Measurements from ENCODE around the gene CAPZA1. TPM values are rescaled to one million over a fixed set of nuclear protein-coding genes. Genes with fewer than 3 reads are reported as not detected.

CAPZA1 gene
- polyA plus RNA-seq, 1 donor from 2014 or later, result 82.2 TPM

DNA sequence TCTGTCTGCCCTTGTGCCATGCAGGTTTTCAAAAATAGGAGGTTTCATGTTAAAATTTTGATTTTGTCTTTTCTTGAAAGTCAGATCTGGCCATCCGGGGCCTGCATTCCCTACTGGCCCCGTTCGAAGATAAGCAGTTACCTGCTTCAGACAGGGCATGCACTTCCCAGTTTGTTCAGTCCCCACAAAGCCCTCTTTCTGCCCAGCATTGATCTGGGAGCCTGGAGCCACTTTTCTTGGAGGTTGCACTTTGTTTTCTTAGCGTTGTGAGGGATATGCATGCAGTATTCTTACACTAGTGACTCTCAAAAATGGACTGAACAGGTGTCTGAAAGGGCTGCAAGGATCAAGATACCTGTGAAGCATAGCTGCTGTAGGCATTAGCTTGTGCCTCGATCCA lies 66.3 kb downstream of the CAPZA1 start:
- no peaks in the 10 kb centered on the region for H3K27me3 ChIP-seq (ENCODE audit: insufficient read depth, low read depth, low read length)
- no peaks in the 10 kb centered on the region for H3K79me2 ChIP-seq (replicated peaks; ENCODE audit: insufficient read depth, low read length)
- H2AFZ ChIP-seq (ENCODE audit: low read depth, low read length), result no peak overlapping the region
- no peak overlapping the region for H3K4me2 ChIP-seq (ENCODE audit: low read length)
- H3K9ac ChIP-seq (ENCODE audit: low read length), result no peak overlapping the region
- TF ChIP-seq EZH2 (IDR thresholded peaks at IDR 0.05; ENCODE audit: borderline replicate concordance, insufficient read depth, low read length, poor library complexity, severe bottlenecking), result no peak
- no peak for TF ChIP-seq SMC3 (conservative IDR thresholded peaks at IDR 0.05; ENCODE audit: poor library complexity)
- no peak for TF ChIP-seq TAF1 (IDR thresholded peaks at IDR 0.05; ENCODE audit: low read depth)
- TF ChIP-seq, protein P1, sequence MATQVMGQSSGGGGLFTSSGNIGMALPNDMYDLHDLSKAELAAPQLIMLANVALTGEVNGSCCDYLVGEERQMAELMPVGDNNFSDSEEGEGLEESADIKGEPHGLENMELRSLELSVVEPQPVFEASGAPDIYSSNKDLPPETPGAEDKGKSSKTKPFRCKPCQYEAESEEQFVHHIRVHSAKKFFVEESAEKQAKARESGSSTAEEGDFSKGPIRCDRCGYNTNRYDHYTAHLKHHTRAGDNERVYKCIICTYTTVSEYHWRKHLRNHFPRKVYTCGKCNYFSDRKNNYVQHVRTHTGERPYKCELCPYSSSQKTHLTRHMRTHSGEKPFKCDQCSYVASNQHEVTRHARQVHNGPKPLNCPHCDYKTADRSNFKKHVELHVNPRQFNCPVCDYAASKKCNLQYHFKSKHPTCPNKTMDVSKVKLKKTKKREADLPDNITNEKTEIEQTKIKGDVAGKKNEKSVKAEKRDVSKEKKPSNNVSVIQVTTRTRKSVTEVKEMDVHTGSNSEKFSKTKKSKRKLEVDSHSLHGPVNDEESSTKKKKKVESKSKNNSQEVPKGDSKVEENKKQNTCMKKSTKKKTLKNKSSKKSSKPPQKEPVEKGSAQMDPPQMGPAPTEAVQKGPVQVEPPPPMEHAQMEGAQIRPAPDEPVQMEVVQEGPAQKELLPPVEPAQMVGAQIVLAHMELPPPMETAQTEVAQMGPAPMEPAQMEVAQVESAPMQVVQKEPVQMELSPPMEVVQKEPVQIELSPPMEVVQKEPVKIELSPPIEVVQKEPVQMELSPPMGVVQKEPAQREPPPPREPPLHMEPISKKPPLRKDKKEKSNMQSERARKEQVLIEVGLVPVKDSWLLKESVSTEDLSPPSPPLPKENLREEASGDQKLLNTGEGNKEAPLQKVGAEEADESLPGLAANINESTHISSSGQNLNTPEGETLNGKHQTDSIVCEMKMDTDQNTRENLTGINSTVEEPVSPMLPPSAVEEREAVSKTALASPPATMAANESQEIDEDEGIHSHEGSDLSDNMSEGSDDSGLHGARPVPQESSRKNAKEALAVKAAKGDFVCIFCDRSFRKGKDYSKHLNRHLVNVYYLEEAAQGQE (IDR thresholded peaks at IDR 0.05; ENCODE audit: borderline replicate concordance), result no peak
- no peak for TF ChIP-seq POLR2AphosphoS5 (IDR thresholded peaks at IDR 0.05)
- no peak for TF ChIP-seq CTCF (IDR thresholded peaks at IDR 0.05; ENCODE audit: poor library complexity, severe bottlenecking)
- no peak for TF ChIP-seq MXI1 (conservative IDR thresholded peaks at IDR 0.05; ENCODE audit: poor library complexity, severe bottlenecking)
- no peak for TF ChIP-seq EP300 (conservative IDR thresholded peaks at IDR 0.05; ENCODE audit: poor library complexity, severe bottlenecking)
- no peak for TF ChIP-seq RAD21 (conservative IDR thresholded peaks at IDR 0.05)
- no peak overlapping the region for H3K4me3 ChIP-seq (ENCODE audit: low read length)
- H4K20me1 ChIP-seq (ENCODE audit: insufficient read depth), result no peaks in the 10 kb centered on the region
- no peaks in the 10 kb centered on the region for H3K36me3 ChIP-seq (ENCODE audit: insufficient read depth, low read length)
- no peaks in the 10 kb centered on the region for H3F3A ChIP-seq (ENCODE audit: insufficient read depth, low read length, poor library complexity, severe bottlenecking)
- no peaks in the 10 kb centered on the region for H3K9me3 ChIP-seq (ENCODE audit: low read length)
- H3K9me2 ChIP-seq (ENCODE audit: insufficient read depth, low read length), result no peaks in the 10 kb centered on the region
- no peak overlapping the region for H3K27ac ChIP-seq (ENCODE audit: low read length)

GRCh38 chr1:112686417-112686816 lies 66.8 kb downstream of the CAPZA1 start:
- Histone ChIP-seq H3K27ac (ENCODE audit: low read length) (no peak overlapping the region), H4K20me1 (ENCODE audit: insufficient read depth) (no peaks in the 10 kb centered on the region), H3F3A (ENCODE audit: insufficient read depth, low read length, poor library complexity, severe bottlenecking) (no peaks in the 10 kb centered on the region), H3K9me3 (ENCODE audit: low read length) (no peaks in the 10 kb centered on the region), H3K27me3 (ENCODE audit: insufficient read depth, low read depth, low read length) (no peaks in the 10 kb centered on the region), H3K36me3 (ENCODE audit: insufficient read depth, low read length) (no peaks in the 10 kb centered on the region), H3K79me2 (replicated peaks; ENCODE audit: insufficient read depth, low read length) (no peaks in the 10 kb centered on the region), H2AFZ (ENCODE audit: low read depth, low read length) (no peak overlapping the region), H3K9ac (ENCODE audit: low read length) (no peak overlapping the region), H3K4me3 (ENCODE audit: low read length) (no peak overlapping the region), H3K9me2 (ENCODE audit: insufficient read depth, low read length) (no peaks in the 10 kb centered on the region), H3K4me2 (ENCODE audit: low read length) (no peak overlapping the region)
- no peak for TF ChIP-seq TAF1 (IDR thresholded peaks at IDR 0.05; ENCODE audit: low read depth)
- no peak for TF ChIP-seq RAD21 (conservative IDR thresholded peaks at IDR 0.05)
- no peak for TF ChIP-seq SMC3 (conservative IDR thresholded peaks at IDR 0.05; ENCODE audit: poor library complexity)
- TF ChIP-seq POLR2AphosphoS5 (IDR thresholded peaks at IDR 0.05), result no peak
- no peak for TF ChIP-seq CTCF (IDR thresholded peaks at IDR 0.05; ENCODE audit: poor library complexity, severe bottlenecking)
- no peak for TF ChIP-seq EZH2 (IDR thresholded peaks at IDR 0.05; ENCODE audit: borderline replicate concordance, insufficient read depth, low read length, poor library complexity, severe bottlenecking)
- no peak for TF ChIP-seq MXI1 (conservative IDR thresholded peaks at IDR 0.05; ENCODE audit: poor library complexity, severe bottlenecking)
- TF ChIP-seq EP300 (conservative IDR thresholded peaks at IDR 0.05; ENCODE audit: poor library complexity, severe bottlenecking), result no peak
- TF ChIP-seq, protein P1 (IDR thresholded peaks at IDR 0.05; ENCODE audit: borderline replicate concordance), result no peak

Measured in neural cell (in vitro differentiated cells).